ENCODE measurements around the gene CCDC57.

Gene CCDC57

DNA sequence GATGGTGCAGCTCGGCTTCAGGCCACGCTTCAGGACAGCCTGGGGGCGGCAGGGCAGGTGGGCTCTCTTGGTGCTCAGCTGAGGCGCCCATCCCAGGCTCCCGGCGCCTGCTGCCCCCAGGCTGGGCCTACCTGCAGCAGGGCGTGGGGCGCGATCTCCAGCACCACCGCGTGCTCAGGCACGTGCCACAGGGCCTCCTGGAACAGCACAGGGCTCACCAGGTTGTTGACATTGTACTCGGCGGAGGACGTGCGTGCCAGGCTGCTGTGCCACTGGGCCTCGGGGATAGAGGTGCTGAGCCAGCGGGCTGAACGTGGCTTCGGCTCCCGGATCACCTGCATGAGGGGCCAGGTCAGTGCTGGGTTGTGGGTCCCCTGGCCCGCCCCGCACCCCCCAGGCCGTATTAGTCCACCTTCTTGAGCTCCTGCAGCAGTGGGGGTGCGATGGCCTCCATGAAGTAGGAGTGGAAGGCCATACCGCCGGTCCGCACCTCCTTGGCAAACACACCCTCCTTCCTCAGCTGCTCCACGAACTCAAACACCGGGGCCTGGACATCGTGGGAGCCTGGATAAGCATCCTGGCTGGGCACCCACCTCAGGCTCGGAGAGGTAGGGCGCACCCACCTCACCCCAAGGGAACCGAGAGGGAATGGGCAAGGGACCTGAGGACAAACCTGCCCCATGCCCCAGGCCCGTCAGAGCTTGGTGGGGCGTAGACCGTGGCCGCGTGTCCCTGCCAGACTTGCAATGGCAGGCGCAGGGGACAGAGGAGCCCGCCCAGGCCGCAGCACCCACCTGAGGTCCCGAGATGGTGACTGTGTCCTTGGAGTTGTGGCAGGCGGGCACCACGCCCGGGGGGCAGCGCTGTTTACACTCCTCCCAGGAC, 123.6 kb downstream of the CCDC57 start:
- no peak for TF ChIP-seq CTCF (conservative IDR thresholded peaks at IDR 0.05; ENCODE audit: low read depth)
- ChIA-PET POLR2A (ENCODE audit: low non-redundant PET) (no interaction called here), CTCF (interaction anchor here (0.6 kb wide), 1 partner anchor 130 kb away, joined by 4 read pairs; no protein-coding TSS in a partner anchor)
- no peak for DNase-seq (ENCODE audit: low spot score)
- peak overlapping the region; percentile 96 for H3K27ac ChIP-seq

DNA sequence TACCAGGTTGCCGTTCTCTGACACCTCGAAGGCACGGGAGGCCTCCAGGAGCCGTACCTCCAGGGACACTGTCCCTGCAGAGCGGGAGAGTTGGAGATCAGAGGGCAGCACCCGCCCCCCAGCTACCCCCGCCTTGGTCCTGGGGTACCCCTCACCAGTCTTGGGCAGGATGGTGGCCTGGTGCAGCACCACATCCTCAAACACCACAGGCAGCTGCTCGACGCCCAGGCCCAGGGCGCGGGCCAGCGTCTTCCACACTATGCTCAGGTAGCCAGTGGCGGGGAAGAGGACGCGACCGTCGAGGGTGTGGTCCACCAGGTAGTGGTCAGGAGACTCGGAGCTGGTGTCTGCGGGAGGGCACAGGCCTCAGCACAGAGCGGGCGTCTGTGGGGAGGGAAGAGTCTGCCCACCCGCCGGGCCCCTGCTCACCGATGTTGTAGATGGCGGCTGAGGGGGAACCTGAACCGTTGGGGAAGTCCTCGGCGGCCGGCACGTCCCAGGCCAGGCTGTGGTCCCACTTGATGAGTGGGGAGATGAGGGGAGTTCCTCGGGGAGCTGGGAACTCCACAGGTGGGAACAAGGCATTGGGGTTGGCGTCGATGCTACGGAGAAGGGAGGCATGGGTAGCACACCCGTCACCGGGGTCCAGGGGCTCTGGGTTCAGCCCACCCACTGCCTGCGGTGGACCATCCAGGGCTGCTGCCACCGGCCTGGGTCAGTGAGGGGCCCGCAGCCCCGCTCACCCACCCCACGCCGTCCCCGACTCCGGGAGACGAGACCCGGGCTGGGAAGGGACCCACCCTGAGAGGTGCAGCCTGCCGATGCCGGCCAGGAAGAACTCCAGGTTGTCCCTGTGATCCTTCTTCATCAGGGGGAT, 124.4 kb downstream of the CCDC57 start:
- TF ChIP-seq CTCF (conservative IDR thresholded peaks at IDR 0.05; ENCODE audit: low read depth), result no peak
- POLR2A ChIA-PET (ENCODE audit: low non-redundant PET), result no interaction called here
- CTCF ChIA-PET, result interaction anchor here (1.4 kb wide), 1 partner anchor 58 kb away, joined by 3 read pairs; no protein-coding TSS in a partner anchor
- peak overlapping the region; percentile 96 for H3K27ac ChIP-seq
- DNase-seq (ENCODE audit: low spot score), result no peak

DNA sequence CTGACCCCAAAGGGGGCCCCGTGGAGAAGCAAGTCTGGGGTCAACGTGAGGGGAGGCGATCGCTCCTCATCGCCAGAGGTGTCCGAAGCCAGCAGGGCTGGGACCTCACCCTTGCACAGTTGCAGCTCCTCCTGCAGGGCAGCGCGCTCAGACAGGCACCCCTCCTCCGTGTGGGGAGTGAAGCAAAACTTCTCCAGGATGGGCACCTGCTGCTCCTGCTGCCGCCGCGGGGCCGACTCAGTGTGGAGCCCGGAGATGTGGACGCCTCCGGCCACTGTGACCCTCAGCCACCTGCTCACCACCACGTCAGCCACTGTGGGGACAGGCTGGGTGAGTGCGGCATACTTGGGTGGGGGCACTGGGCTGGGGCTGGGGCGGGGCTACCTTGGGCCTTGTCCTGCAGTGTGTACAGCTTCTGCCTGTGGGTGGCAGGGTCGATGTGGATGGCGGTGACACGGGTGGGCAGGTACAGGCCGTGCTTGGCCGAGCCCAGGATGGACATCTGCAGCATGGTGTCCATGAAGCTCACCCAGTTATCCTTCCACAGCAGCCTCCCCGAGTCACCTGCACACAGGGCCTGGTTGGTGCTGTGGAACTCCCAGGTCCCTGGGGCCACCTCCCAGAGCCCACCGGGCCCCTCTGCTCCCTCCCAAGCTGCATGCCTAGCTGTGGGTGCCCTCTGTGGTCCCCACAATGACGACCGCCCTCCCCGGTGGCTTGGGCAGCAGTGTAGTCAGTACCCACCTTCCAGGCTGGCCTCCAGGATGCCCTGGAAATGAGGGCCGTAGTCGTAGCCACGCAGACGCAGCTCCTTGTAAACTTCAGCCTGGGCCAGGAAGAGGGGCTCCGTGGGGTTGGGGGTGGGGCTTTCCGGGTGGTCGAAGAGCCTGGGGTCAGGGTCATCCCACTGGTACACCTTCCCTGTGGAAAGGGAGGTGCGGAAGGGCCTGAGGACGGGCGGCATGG, 125.4 kb downstream of the CCDC57 start:
- no peak for DNase-seq (ENCODE audit: low spot score)
- H3K27ac ChIP-seq, result peak overlapping the region; percentile 96
- POLR2A ChIA-PET (ENCODE audit: low non-redundant PET), result no interaction called here
- no peak for TF ChIP-seq CTCF (conservative IDR thresholded peaks at IDR 0.05; ENCODE audit: low read depth)
- CTCF ChIA-PET, result interaction anchor here (0.6 to 1.4 kb wide), 2 partner anchors 57 to 265 kb away, joined by 3 read pairs; no protein-coding TSS in a partner anchor

- CTCF ChIA-PET, result interaction anchor here (0.6 kb wide), 1 partner anchor 267 kb away, joined by 3 read pairs; no protein-coding TSS in a partner anchor
- POLR2A ChIA-PET (ENCODE audit: low non-redundant PET), result no interaction called here
Observed at GRCh38 chr17:82085931-82086764, 126.5 kb downstream of the CCDC57 start.

More at GRCh38 chr17:82085931-82086764, 126.5 kb downstream of the CCDC57 start:
- no peak for DNase-seq (ENCODE audit: low spot score)
- H3K27ac ChIP-seq, result peak overlapping the region; percentile 96
- TF ChIP-seq CTCF (conservative IDR thresholded peaks at IDR 0.05; ENCODE audit: low read depth), result no peak
